ENCODE measurements around the gene C22orf42.

Gene C22orf42

DNA sequence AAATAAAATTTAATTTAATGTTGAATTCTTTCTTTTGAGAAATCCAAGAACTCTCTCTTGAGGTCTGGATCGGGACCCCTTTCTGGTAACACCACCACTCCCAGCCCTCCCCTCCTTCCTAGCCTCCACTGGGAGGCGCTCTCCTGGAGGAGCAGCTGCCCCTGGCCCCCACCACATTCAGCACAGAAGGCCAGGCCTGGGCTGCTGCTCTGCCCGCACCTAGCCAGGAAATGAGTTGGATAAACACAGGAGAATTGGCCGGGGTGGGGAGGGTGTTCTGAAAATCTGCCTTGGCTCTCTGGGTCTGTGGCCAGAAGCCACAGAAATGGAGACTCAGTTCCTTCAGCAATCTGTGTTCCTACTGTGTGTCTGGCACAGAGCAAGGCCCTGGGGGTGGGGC lies 31.2 kb downstream of the C22orf42 start:
- Mint-ChIP-seq H3K9me3 (ENCODE audit: low read depth) (no peaks in the 10 kb centered on the region), H3K36me3 (no peaks in the 10 kb centered on the region), H3K27ac (no peak overlapping the region), H3K4me1 (ENCODE audit: low read depth) (peaks cover 16% of the 10 kb centered on the region), H3K4me3 (no peak overlapping the region), H3K27me3 (no peaks in the 10 kb centered on the region)

GRCh38 chr22:32123657-32124056 lies 35.4 kb downstream of the C22orf42 start:
- no peaks in the 10 kb centered on the region for H3K9me3 Mint-ChIP-seq (ENCODE audit: low read depth)
- peaks cover 13% of the 10 kb centered on the region for H3K4me1 Mint-ChIP-seq (ENCODE audit: low read depth)
- no peaks in the 10 kb centered on the region for H3K27me3 Mint-ChIP-seq
- H3K27ac Mint-ChIP-seq: no peak overlapping the region
- H3K36me3 Mint-ChIP-seq: no peaks in the 10 kb centered on the region
- H3K4me3 Mint-ChIP-seq: no peak overlapping the region

- H3K27ac Mint-ChIP-seq: no peak overlapping the region
- peaks cover 13% of the 10 kb centered on the region for H3K4me1 Mint-ChIP-seq (ENCODE audit: low read depth)
- no peaks in the 10 kb centered on the region for H3K9me3 Mint-ChIP-seq (ENCODE audit: low read depth)
These were observed 36.2 kb downstream of the C22orf42 start for GRCh38 chr22:32122899-32123298.

DNA sequence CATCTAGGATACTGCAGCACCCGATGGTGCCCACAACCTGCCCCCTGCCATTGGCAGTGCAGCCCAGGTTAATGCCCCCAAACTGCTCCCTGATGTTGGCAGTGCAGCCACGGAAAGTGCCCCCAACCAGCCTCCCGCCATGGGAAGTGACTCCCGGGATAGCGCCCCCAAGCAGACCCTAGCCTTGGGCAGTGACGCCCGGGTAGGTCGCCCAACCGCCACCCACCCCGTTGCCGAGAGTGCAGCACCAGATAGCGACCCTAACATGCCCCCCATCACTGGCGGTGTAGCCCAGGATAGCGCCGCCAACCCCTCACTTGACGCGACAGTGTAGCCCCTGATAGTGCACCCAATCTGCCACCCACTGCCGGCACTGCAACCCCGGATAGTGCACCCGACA lies 38.5 kb downstream of the C22orf42 start:
- Mint-ChIP-seq H3K4me1 (ENCODE audit: low read depth) (peaks cover 12% of the 10 kb centered on the region), H3K9me3 (ENCODE audit: low read depth) (no peaks in the 10 kb centered on the region), H3K27me3 (no peaks in the 10 kb centered on the region), H3K36me3 (no peaks in the 10 kb centered on the region), H3K4me3 (no peak overlapping the region), H3K27ac (no peak overlapping the region)

More at GRCh38 chr22:32122899-32123298, 36.2 kb downstream of the C22orf42 start:
- Mint-ChIP-seq H3K4me3 (no peak overlapping the region), H3K36me3 (no peaks in the 10 kb centered on the region), H3K27me3 (no peaks in the 10 kb centered on the region)

GRCh38 chr22:32119568-32120235 lies 39.4 kb downstream of the C22orf42 start:
- H3K4me1 Mint-ChIP-seq (ENCODE audit: low read depth): peaks cover 3% of the 10 kb centered on the region
- no peaks in the 10 kb centered on the region for H3K9me3 Mint-ChIP-seq (ENCODE audit: low read depth)
- no peaks in the 10 kb centered on the region for H3K36me3 Mint-ChIP-seq
- H3K27me3 Mint-ChIP-seq: no peaks in the 10 kb centered on the region
- H3K27ac Mint-ChIP-seq: no peak overlapping the region
- H3K4me3 Mint-ChIP-seq: no peak overlapping the region

GRCh38 chr22:32112380-32112779 lies 46.7 kb downstream of the C22orf42 start:
- Mint-ChIP-seq H3K9me3 (ENCODE audit: low read depth) (no peaks in the 10 kb centered on the region), H3K36me3 (no peaks in the 10 kb centered on the region), H3K4me1 (ENCODE audit: low read depth) (no peaks in the 10 kb centered on the region), H3K4me3 (no peak overlapping the region), H3K27ac (no peak overlapping the region), H3K27me3 (peaks cover 18% of the 10 kb centered on the region)

GRCh38 chr22:32106930-32107329 lies 52.2 kb downstream of the C22orf42 start:
- no peaks in the 10 kb centered on the region for H3K4me1 Mint-ChIP-seq (ENCODE audit: low read depth)
- H3K27me3 Mint-ChIP-seq: peaks cover 38% of the 10 kb centered on the region
- no peak overlapping the region for H3K4me3 Mint-ChIP-seq
- H3K9me3 Mint-ChIP-seq (ENCODE audit: low read depth): no peaks in the 10 kb centered on the region
- no peak overlapping the region for H3K27ac Mint-ChIP-seq
- H3K36me3 Mint-ChIP-seq: no peaks in the 10 kb centered on the region

- peaks cover 29% of the 10 kb centered on the region for H3K27me3 Mint-ChIP-seq
- H3K36me3 Mint-ChIP-seq: no peaks in the 10 kb centered on the region
- H3K9me3 Mint-ChIP-seq (ENCODE audit: low read depth): no peaks in the 10 kb centered on the region
- H3K27ac Mint-ChIP-seq: no peak overlapping the region
- H3K4me1 Mint-ChIP-seq (ENCODE audit: low read depth): no peaks in the 10 kb centered on the region
- no peak overlapping the region for H3K4me3 Mint-ChIP-seq
These were observed 55.3 kb downstream of the C22orf42 start for GRCh38 chr22:32103658-32104315.

DNA sequence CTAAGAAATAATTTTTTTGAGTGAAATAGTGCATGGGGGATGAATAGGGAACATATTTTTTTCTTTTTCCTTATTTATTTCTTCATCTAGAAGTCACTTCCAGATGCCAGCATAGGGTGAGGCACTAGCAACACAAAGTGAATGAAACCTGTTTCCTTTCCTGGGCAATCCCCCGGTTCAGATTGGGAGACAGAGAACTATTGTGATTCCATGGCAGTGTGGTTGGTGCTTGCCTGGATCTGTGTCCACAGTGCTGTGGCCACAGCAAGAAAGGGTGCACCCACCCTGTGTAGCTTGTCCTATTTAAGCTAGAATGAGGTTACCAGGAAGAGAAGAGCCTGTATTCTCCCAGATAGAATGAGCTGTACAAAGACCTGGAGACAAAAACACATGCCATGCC lies 58.4 kb downstream of the C22orf42 start:
- no peak overlapping the region for H3K27ac Mint-ChIP-seq
- no peaks in the 10 kb centered on the region for H3K9me3 Mint-ChIP-seq (ENCODE audit: low read depth)
- H3K27me3 Mint-ChIP-seq: peaks cover 12% of the 10 kb centered on the region
- H3K4me3 Mint-ChIP-seq: no peak overlapping the region
- no peaks in the 10 kb centered on the region for H3K4me1 Mint-ChIP-seq (ENCODE audit: low read depth)
- H3K36me3 Mint-ChIP-seq: no peaks in the 10 kb centered on the region

Measured in activated naive CD8-positive, alpha-beta T cell (primary cell).